Esophagus squamous epithelium (tissue), 4 donors: ENCODE measurements around the gene CCDC88C.

Experiments
- POLR2A ChIP-seq, 4 donors: fragments of 450-650 bp; IDR thresholded peaks; one replicate each; pipeline ENCODE4 v1.6.1; 2017; ENCODE audit warnings: antibody characterized with exemption in 4 of 4, mild to moderate bottlenecking in 4 of 4, moderate library complexity in 3 of 4
- TF ChIP-seq, protein P1 (sequence below), 6 experiments: fragments of 450-650 bp in 4 of 6; fragments of 200-600 bp in 2 of 6; sonication (generic) in 2 of 6; IDR thresholded peaks; one replicate each; pipeline ENCODE4 v1.5.1; 2016 to 2019; ENCODE audit warnings: antibody characterized with exemption in 6 of 6, mild to moderate bottlenecking in 4 of 6, moderate library complexity in 4 of 6

DNA sequence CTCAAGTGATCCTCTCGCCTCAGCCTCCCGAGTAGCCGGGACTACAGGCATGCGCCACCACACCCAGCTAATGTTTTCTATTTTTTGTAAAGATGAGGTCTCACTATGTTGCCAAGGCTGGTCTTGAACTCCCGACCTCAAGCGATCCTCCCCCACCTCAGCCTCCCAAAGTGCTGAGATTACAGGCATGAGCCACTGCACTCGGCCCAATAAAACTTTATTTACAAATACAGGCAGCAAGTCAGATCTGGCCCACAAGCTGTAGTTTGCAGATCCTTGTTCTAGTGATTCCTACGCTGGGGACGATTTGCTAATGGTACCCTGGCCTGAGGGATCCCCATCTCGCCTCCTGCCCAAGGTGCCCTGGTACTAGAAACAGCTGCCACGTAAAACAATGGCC is 74.6 kb downstream of the CCDC88C start:
- TF ChIP-seq, protein P1, sequence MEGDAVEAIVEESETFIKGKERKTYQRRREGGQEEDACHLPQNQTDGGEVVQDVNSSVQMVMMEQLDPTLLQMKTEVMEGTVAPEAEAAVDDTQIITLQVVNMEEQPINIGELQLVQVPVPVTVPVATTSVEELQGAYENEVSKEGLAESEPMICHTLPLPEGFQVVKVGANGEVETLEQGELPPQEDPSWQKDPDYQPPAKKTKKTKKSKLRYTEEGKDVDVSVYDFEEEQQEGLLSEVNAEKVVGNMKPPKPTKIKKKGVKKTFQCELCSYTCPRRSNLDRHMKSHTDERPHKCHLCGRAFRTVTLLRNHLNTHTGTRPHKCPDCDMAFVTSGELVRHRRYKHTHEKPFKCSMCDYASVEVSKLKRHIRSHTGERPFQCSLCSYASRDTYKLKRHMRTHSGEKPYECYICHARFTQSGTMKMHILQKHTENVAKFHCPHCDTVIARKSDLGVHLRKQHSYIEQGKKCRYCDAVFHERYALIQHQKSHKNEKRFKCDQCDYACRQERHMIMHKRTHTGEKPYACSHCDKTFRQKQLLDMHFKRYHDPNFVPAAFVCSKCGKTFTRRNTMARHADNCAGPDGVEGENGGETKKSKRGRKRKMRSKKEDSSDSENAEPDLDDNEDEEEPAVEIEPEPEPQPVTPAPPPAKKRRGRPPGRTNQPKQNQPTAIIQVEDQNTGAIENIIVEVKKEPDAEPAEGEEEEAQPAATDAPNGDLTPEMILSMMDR (IDR thresholded peaks at IDR 0.05): no peak
- TF ChIP-seq POLR2A (IDR thresholded peaks at IDR 0.05): no peak
